HEK293T (cell line): ENCODE measurements around the gene PPP1R1B.

Experiments
- FOXA1 ChIP-seq: fragments of 450-650 bp; IDR thresholded peaks from 2 replicates; pipeline ENCODE4 v1.6.1; 2016; ENCODE audit warnings: mild to moderate bottlenecking
- HDGF ChIP-seq: fragments of 450-650 bp; IDR thresholded peaks from 2 replicates; pipeline ENCODE4 v1.6.1; 2017; ENCODE audit warnings: antibody characterized with exemption, borderline replicate concordance
- SP1 ChIP-seq: fragments of 450-650 bp; IDR thresholded peaks from 2 replicates; pipeline ENCODE4 v1.6.1; 2017

DNA sequence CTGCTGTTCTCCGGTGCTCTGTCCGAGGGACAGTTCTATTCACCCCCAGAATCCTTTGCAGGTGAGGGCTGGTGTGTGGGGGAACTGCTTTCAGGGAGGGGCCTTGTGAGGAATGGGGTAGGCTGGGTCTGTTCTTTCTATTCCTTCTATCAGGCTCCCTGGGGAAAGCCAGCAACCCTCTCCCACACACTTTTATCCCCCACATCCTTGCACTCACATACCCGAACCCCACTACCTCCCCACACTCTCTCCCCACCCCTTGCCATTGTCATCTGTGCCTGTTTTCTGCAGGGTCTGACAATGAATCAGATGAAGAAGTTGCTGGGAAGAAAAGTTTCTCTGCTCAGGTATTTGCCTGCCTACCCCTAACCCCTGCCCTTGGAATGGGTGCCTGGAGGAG, 32.0 kb downstream of the PPP1R1B start:
- TF ChIP-seq HDGF (no peak), SP1 (no peak), FOXA1 (no peak)
